Ovary (tissue), 9 donors: Measurements from ENCODE around the gene PDK3. TPM values are rescaled to one million over a fixed set of nuclear protein-coding genes. Genes with fewer than 3 reads are reported as not detected.
A peak's percentile ranks its signal among the peaks of the same experiment; 100 is the strongest.

Experiments
- DNase-seq, 5 donors: peaks; one replicate each; pipeline ENCODE4 v3.0.0-alpha.2; 2019 to 2020
- H3K27ac ChIP-seq, 2 donors: fragments of 200-600 bp; one replicate each; pipeline versions ENCODE4 v1.5.1 to v1.8.0; 2019 to 2022
- H3K27me3 ChIP-seq: fragments of 200-600 bp; one replicate; pipeline ENCODE4 v1.8.0; 2022
- H3K36me3 ChIP-seq: fragments of 200-600 bp; sonication (generic); one replicate; pipeline ENCODE4 v1.5.1; 2019
- H3K4me1 ChIP-seq: one replicate; pipeline ENCODE4 v1.8.1; 2013; ENCODE audit warnings: mild to moderate bottlenecking, moderate library complexity; ENCODE audit not compliant: insufficient read depth
- H3K4me3 ChIP-seq: fragments of 200-600 bp; sonication (generic); one replicate; pipeline ENCODE4 v1.5.1; 2017
- H3K9me3 ChIP-seq, 2 donors: fragments of 200-600 bp in 1 of 2; sonication (generic) in 1 of 2; one replicate each; pipeline versions ENCODE4 v1.5.1 to v1.8.1; 2013 to 2019; ENCODE audit warnings: mild to moderate bottlenecking in 1 of 2, moderate library complexity in 1 of 2
- EP300 ChIP-seq: sonication (generic); formaldehyde crosslinking; IDR thresholded peaks from one replicate; pipeline ENCODE4 v1.6.1; 2017; ENCODE audit warnings: antibody characterized with exemption
- POLR2A ChIP-seq: fragments of 450-650 bp; IDR thresholded peaks from one replicate; pipeline ENCODE4 v1.6.1; 2017; ENCODE audit warnings: antibody characterized with exemption, mild to moderate bottlenecking, moderate library complexity
- WGBS, 3 donors: extraction: QIAGEN DNeasy Blood & Tissue Kit in 1 of 3; methylation state at CpG; one replicate each; pipeline versions ENCODE4 v1.1.5 to v1.1.7; 2013 to 2017; 5-methylcytosine and 5-hydroxymethylcytosine counted together
- intact Hi-C, 4 donors: fragments of 100-400 bp; cut with DNase I; formaldehyde crosslinking; loops; one replicate each; pipeline versions ENCODE4 v1.11.0 to v1.15.1; 2022 to 2023
- polyA plus RNA-seq, 2 donors: library from polyadenylated mRNA; stranded (reverse); fragments of 200-250 nt in 1 of 2; fragments of 350-450 nt in 1 of 2; fragmentation: Illumina TruSeq in 1 of 2; extraction: RNeasy Lipid Tissue Mini Kit (QIAGEN cat#74804) in 1 of 2; gene quantifications; one replicate each; pipeline ENCODE4 v1.2.3, GENCODE V29; 2013 to 2014
- total RNA-seq, 7 donors: library from RNA; depleted of rRNA in 2 of 7; stranded (reverse); fragments of >200 nt in 2 of 7; fragmentation: NEBNext Ultra II Directional in 3 of 7; extraction: Animal tissue kit (Norgen Biotek cat#: 25700) in 3 of 7; gene quantifications; one replicate each; pipeline versions ENCODE4 v1.1.0 to v1.2.4, GENCODE V29; 2016 to 2023
- TF ChIP-seq, protein P1 (sequence below), 3 donors: fragments of 450-650 bp in 2 of 3; fragments of 200-600 bp in 1 of 3; IDR thresholded peaks; one replicate each; pipeline versions ENCODE4 v1.5.1 to v1.8.0; 2016 to 2022; ENCODE audit warnings: antibody characterized with exemption in 3 of 3, mild to moderate bottlenecking in 1 of 3
- donor health status: DM: no; HTN: no; CAD: no; lungs with moderate emphysema.
- donor health status: DM: no; HTN: no; CAD: no.
- donor health status: Bipolar disorder and iron deficiency.
- donor health status: DM: yes; HTN: yes; CAD: no.
- donor health status: DM: no; HTN: no; CAD: no.
- donor health status: DM: yes; HTN: yes; CAD: no.

The PDK3 gene
- total and polyA plus RNA-seq, 9 donors = 3.1 to 30.9 (median 20.2) TPM

DNA sequence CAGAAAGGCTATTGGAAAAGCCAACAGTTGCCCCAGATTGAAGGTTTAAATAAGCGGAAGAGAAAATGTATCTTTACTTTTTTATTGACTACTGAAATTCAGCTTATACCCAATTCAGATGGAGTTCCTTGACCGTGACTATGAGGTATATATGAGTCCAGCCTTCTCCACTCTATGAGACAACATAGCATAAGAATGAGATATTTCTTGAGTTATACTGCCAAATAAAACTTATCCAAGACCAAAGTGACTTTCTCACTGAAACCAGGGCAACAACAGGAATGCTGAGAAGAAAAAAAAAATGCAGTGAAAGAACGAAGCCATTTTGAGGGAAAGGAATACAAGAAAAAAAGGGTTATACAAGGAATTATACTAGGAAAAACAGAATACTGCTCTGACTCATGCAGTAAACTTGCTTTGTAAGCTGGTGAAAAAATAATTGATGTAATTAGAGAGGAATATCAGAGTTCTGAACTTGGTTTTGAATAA, 16.3 kb upstream of the PDK3 start:
- 66 to 69% (median 69%) methylated on average over 3 of the region's 3 CpGs for WGBS, 3 donors
- H3K4me1 ChIP-seq = no peaks in the 10 kb centered on the region

DNA sequence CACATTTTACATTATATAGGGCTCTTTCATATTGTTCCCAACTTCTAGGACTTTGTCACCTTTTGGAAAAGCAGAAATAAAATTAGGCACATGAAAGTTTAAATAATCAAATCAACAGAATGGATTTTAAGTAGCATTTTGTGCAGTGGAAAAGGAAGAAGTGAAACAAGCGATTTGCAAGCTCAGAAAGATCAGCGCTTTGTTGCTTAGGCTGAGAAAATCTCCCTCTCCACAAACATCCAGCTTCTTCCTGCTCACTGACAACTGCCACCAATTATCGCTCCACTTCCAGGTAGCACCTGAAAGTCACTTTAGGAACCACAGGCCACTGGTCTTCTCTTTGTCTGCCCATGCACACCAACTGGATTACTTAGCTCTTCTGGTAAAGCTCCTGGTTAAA, 2.0 kb upstream of the PDK3 start:
- intact Hi-C loops = no loop called here
- no peak overlapping the region for H3K27ac ChIP-seq
- H3K9me3 ChIP-seq = no peaks in the 10 kb centered on the region
- no peaks in the 10 kb centered on the region for H3K36me3 ChIP-seq
- DNase-seq = no peak
- H3K4me3 ChIP-seq = no peak overlapping the region
- H3K4me1 ChIP-seq = peaks cover 1% of the 10 kb centered on the region
- no peaks in the 10 kb centered on the region for H3K27me3 ChIP-seq
- TF ChIP-seq POLR2A (no peak), EP300 (no peak)
- TF ChIP-seq, protein P1, sequence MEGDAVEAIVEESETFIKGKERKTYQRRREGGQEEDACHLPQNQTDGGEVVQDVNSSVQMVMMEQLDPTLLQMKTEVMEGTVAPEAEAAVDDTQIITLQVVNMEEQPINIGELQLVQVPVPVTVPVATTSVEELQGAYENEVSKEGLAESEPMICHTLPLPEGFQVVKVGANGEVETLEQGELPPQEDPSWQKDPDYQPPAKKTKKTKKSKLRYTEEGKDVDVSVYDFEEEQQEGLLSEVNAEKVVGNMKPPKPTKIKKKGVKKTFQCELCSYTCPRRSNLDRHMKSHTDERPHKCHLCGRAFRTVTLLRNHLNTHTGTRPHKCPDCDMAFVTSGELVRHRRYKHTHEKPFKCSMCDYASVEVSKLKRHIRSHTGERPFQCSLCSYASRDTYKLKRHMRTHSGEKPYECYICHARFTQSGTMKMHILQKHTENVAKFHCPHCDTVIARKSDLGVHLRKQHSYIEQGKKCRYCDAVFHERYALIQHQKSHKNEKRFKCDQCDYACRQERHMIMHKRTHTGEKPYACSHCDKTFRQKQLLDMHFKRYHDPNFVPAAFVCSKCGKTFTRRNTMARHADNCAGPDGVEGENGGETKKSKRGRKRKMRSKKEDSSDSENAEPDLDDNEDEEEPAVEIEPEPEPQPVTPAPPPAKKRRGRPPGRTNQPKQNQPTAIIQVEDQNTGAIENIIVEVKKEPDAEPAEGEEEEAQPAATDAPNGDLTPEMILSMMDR (IDR thresholded peaks at IDR 0.05) = no peak
- 85 to 90% (median 87%) methylated on average over 3 of the region's 3 CpGs for WGBS, 3 donors

More for the DNA sequence above, 16.3 kb upstream of the PDK3 start:
- TF ChIP-seq, protein P1 (IDR thresholded peaks at IDR 0.05) = no peak
- TF ChIP-seq EP300 = no peak
- TF ChIP-seq POLR2A = no peak
- Histone ChIP-seq H3K27me3 (no peaks in the 10 kb centered on the region), H3K27ac (no peak overlapping the region), H3K4me3 (no peak overlapping the region), H3K9me3 (no peaks in the 10 kb centered on the region), H3K36me3 (no peaks in the 10 kb centered on the region)
- DNase-seq = no peak
- intact Hi-C loops = no loop called here

DNA sequence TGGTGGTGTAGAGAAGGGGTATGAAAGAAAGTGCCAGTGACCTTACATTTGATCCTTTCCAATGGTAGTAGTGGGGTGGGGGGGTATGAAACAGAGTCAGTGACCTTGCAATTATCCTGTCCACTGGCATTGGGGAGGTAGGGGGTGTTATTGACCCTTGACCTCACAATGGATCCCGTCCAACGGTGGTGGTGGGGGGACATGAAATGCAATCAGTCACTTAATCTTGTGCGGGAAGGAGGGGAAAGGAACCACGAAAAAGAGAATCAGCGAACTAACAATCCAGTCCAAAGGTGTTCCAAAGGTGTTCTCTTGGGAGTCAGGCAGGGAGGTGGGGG, 619 bp upstream of the PDK3 start:
- no peaks in the 10 kb centered on the region for H3K9me3 ChIP-seq
- H3K27ac ChIP-seq = peak overlapping the region; percentile 32 to 45
- no peaks in the 10 kb centered on the region for H3K36me3 ChIP-seq
- intact Hi-C loops = no loop called here
- H3K4me3 ChIP-seq = peak overlapping the region; percentile 57
- peaks cover 1% of the 10 kb centered on the region for H3K4me1 ChIP-seq
- H3K27me3 ChIP-seq = no peaks in the 10 kb centered on the region
- 23 to 29% (median 23%) methylated on average over 5 of the region's 5 CpGs for WGBS, 3 donors
- peak in 2 of 5 donors; percentile 18 to 43 for DNase-seq
- no peak for TF ChIP-seq EP300
- TF ChIP-seq, protein P1 (IDR thresholded peaks at IDR 0.05) = no peak
- no peak for TF ChIP-seq POLR2A

DNA sequence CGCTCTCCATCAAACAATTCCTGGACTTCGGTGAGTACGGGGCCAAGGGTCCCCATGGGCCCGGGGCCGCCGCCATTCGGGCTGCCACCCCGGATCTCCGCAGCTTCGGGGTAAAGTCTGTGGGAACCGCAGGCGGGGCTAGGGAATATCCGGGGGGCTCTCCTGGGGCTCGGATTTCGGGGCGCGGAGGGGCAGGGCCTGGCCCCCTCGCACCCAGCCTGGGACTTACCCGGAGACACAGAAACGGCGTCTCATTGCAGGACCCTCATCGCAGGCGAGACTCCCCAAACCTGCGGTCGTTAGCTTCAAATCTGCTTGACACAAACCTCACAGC, 413 bp downstream of the PDK3 start:
- TF ChIP-seq, protein P1 (IDR thresholded peaks at IDR 0.05) = no peak
- TF ChIP-seq POLR2A (no peak), EP300 (no peak)
- Histone ChIP-seq H3K27ac (peak overlapping the region in 1 of 2 donors; percentile 31), H3K27me3 (no peaks in the 10 kb centered on the region), H3K9me3 (no peaks in the 10 kb centered on the region), H3K4me1 (peaks cover 1% of the 10 kb centered on the region), H3K36me3 (no peaks in the 10 kb centered on the region), H3K4me3 (peak overlapping the region; percentile 57)
- intact Hi-C loops = no loop called here
- no peak for DNase-seq
- 37 to 42% (median 42%) methylated on average over 25 of the region's 25 CpGs for WGBS, 3 donors
